WTC11 (cell line): Measurements from ENCODE around the gene THYN1.

Source experiments
- ATF3 ChIP-seq: sonication (generic); formaldehyde crosslinking; conservative IDR thresholded peaks from 2 replicates; pipeline ENCODE4 v1.8.1; 2022; ENCODE audit warnings: mild to moderate bottlenecking, missing genetic modification reagents
- CREB1 ChIP-seq: sonication (generic); formaldehyde crosslinking; IDR thresholded peaks from 2 replicates; pipeline ENCODE4 v1.8.0; 2023; ENCODE audit warnings: mild to moderate bottlenecking, missing genetic modification reagents
- RELA ChIP-seq: sonication (generic); formaldehyde crosslinking; IDR thresholded peaks from 2 replicates; pipeline ENCODE4 v1.8.1; 2022; ENCODE audit warnings: missing genetic modification reagents, mild to moderate bottlenecking, borderline replicate concordance
- SP1 ChIP-seq: sonication (generic); formaldehyde crosslinking; conservative IDR thresholded peaks from 2 replicates; pipeline ENCODE4 v1.8.1; 2022; ENCODE audit warnings: missing genetic modification reagents
- TF ChIP-seq, protein P1 (sequence below): fragments of 200-600 bp; IDR thresholded peaks from 2 replicates; pipeline ENCODE4 v1.8.0; 2022; ENCODE audit warnings: antibody characterized with exemption
- TF ChIP-seq, protein P2 (sequence below): sonication (generic); formaldehyde crosslinking; IDR thresholded peaks from 2 replicates; pipeline ENCODE4 v1.8.0; 2022; ENCODE audit warnings: mild to moderate bottlenecking, missing genetic modification reagents

DNA sequence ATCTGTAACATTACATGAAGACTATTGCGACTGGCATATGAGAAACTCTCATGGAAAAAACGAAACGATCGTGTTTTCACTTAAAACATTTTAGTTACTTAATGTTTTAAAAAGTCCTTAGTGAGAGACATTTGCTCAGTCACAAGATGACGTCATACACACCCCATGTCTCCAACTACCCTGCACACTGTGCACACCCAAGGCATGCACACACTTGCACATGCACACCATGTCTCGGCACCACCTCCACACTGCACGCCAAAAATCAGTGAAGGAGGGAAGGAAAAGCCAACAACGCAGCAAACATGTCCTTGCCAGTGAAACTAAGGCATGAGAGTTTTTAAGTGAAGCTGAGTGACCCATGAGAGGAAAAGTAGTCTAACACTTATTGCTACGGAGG is 47.4 kb downstream of the THYN1 start:
- TF ChIP-seq, protein P1, sequence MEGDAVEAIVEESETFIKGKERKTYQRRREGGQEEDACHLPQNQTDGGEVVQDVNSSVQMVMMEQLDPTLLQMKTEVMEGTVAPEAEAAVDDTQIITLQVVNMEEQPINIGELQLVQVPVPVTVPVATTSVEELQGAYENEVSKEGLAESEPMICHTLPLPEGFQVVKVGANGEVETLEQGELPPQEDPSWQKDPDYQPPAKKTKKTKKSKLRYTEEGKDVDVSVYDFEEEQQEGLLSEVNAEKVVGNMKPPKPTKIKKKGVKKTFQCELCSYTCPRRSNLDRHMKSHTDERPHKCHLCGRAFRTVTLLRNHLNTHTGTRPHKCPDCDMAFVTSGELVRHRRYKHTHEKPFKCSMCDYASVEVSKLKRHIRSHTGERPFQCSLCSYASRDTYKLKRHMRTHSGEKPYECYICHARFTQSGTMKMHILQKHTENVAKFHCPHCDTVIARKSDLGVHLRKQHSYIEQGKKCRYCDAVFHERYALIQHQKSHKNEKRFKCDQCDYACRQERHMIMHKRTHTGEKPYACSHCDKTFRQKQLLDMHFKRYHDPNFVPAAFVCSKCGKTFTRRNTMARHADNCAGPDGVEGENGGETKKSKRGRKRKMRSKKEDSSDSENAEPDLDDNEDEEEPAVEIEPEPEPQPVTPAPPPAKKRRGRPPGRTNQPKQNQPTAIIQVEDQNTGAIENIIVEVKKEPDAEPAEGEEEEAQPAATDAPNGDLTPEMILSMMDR, result no peak
- TF ChIP-seq SP1 (no peak), CREB1 (no peak), ATF3 (CRISPR knock-in tag) (no peak), RELA (CRISPR knock-in tag) (no peak)
- TF ChIP-seq, protein P2, sequence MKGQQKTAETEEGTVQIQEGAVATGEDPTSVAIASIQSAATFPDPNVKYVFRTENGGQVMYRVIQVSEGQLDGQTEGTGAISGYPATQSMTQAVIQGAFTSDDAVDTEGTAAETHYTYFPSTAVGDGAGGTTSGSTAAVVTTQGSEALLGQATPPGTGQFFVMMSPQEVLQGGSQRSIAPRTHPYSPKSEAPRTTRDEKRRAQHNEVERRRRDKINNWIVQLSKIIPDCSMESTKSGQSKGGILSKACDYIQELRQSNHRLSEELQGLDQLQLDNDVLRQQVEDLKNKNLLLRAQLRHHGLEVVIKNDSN (CRISPR knock-in tag), result no peak
